ENCODE data around the gene NET1. TPM values are rescaled to one million over a fixed set of nuclear protein-coding genes. Genes with fewer than 3 reads are reported as not detected.

The NET1 gene
- total RNA-seq, 5 donors from 2014 or later (not counting 1 experiment from before 2014, with no cell fraction given): 10.5 to 41.1 (median 25.1) TPM

- CTCF ChIA-PET: no interaction called here
- no peak for ATAC-seq (replicated peaks in 1 of 4)
These were observed 18.8 kb upstream of the NET1 start for GRCh38 chr10:5393529-5393928.

GRCh38 chr10:5395168-5395567 lies 17.2 kb upstream of the NET1 start:
- no peak overlapping the region for H3K27ac Mint-ChIP-seq
- DNase-seq: no peak
- H3K4me3 Mint-ChIP-seq: no peak overlapping the region
- H3K27me3 Mint-ChIP-seq: peaks cover 10 to 12% of the 10 kb centered on the region in 2 donors
- H3K4me3 ChIP-seq (ENCODE audit: control insufficient read depth in 1 of 2, extremely low read depth in 1 of 2, low read length in 1 of 2): no peak overlapping the region
- POLR2A ChIA-PET: no interaction called here
- CTCF ChIA-PET: no interaction called here
- no peak overlapping the region for H3K27ac ChIP-seq (ENCODE audit: low read length)
- 94% methylated on average over 15 of the region's 18 CpGs for WGBS (ENCODE audit: insufficient coverage)
- H3K9me3 Mint-ChIP-seq: peaks cover 4 to 22% (median 19%) of the 10 kb centered on the region in 3 donors
- no peaks in the 10 kb centered on the region for H3K9me3 ChIP-seq
- H3K36me3 ChIP-seq (ENCODE audit: control insufficient read depth in 2 of 2, extremely low read depth in 1 of 2, insufficient read depth in 1 of 2, low read length in 1 of 2): no peaks in the 10 kb centered on the region
- no peaks in the 10 kb centered on the region for H3K4me1 Mint-ChIP-seq
- no peak for ATAC-seq (replicated peaks in 1 of 4)
- H3K27me3 ChIP-seq (replicated peaks in 1 of 2; ENCODE audit: control insufficient read depth in 2 of 2, extremely low read depth in 1 of 2, insufficient read depth in 2 of 2, low read length in 1 of 2): peaks cover 0 to 14% of the 10 kb centered on the region in 2 experiments
- H3K4me1 ChIP-seq (ENCODE audit: control insufficient read depth in 1 of 2, extremely low read depth in 1 of 2, insufficient read depth in 2 of 2, low read length in 2 of 2): no peaks in the 10 kb centered on the region
- H3K36me3 Mint-ChIP-seq: no peaks in the 10 kb centered on the region

More at GRCh38 chr10:5393529-5393928, 18.8 kb upstream of the NET1 start:
- H3K4me1 Mint-ChIP-seq: no peaks in the 10 kb centered on the region
- peaks cover 0 to 11% of the 10 kb centered on the region in 2 experiments for H3K27me3 ChIP-seq (replicated peaks in 1 of 2; ENCODE audit: control insufficient read depth in 2 of 2, extremely low read depth in 1 of 2, insufficient read depth in 2 of 2, low read length in 1 of 2)
- H3K27ac ChIP-seq (ENCODE audit: low read length): no peak overlapping the region
- peaks cover 9 to 12% of the 10 kb centered on the region in 2 donors for H3K27me3 Mint-ChIP-seq
- no peak overlapping the region for H3K4me3 Mint-ChIP-seq
- H3K9me3 ChIP-seq: no peaks in the 10 kb centered on the region
- no peak overlapping the region for H3K27ac Mint-ChIP-seq
- POLR2A ChIA-PET: no interaction called here
- no peak for DNase-seq
- H3K4me3 ChIP-seq (ENCODE audit: control insufficient read depth in 1 of 2, extremely low read depth in 1 of 2, low read length in 1 of 2): no peak overlapping the region
- H3K9me3 Mint-ChIP-seq: peaks cover 10 to 35% (median 30%) of the 10 kb centered on the region in 3 donors
- 89% methylated on average over 10 of the region's 14 CpGs for WGBS (ENCODE audit: insufficient coverage)
- H3K36me3 ChIP-seq (ENCODE audit: control insufficient read depth in 2 of 2, extremely low read depth in 1 of 2, insufficient read depth in 1 of 2, low read length in 1 of 2): no peaks in the 10 kb centered on the region
- H3K4me1 ChIP-seq (ENCODE audit: control insufficient read depth in 1 of 2, extremely low read depth in 1 of 2, insufficient read depth in 2 of 2, low read length in 2 of 2): no peaks in the 10 kb centered on the region
- H3K36me3 Mint-ChIP-seq: no peaks in the 10 kb centered on the region

GRCh38 chr10:5396556-5397300 lies 15.6 kb upstream of the NET1 start:
- H3K4me3 ChIP-seq (ENCODE audit: control insufficient read depth in 1 of 2, extremely low read depth in 1 of 2, low read length in 1 of 2): no peak overlapping the region
- CTCF ChIA-PET: no interaction called here
- no peak overlapping the region for H3K27ac Mint-ChIP-seq
- no peaks in the 10 kb centered on the region for H3K36me3 Mint-ChIP-seq
- no peak overlapping the region for H3K4me3 Mint-ChIP-seq
- POLR2A ChIA-PET: interaction anchor here in 1 of 2 donors (0.6 kb wide), 1 partner anchor 1884 kb away, joined by 3 read pairs; no protein-coding TSS in a partner anchor
- H3K4me1 ChIP-seq (ENCODE audit: control insufficient read depth in 1 of 2, extremely low read depth in 1 of 2, insufficient read depth in 2 of 2, low read length in 2 of 2): no peaks in the 10 kb centered on the region
- H3K27me3 ChIP-seq (replicated peaks in 1 of 2; ENCODE audit: control insufficient read depth in 2 of 2, extremely low read depth in 1 of 2, insufficient read depth in 2 of 2, low read length in 1 of 2): peaks cover 0 to 14% of the 10 kb centered on the region in 2 experiments
- H3K4me1 Mint-ChIP-seq: no peaks in the 10 kb centered on the region
- H3K27ac ChIP-seq (ENCODE audit: low read length): no peak overlapping the region
- H3K9me3 Mint-ChIP-seq: peaks cover 0 to 7% (median 3%) of the 10 kb centered on the region in 3 donors
- no peaks in the 10 kb centered on the region for H3K9me3 ChIP-seq
- WGBS (ENCODE audit: insufficient coverage): 97% methylated on average over 4 of the region's 12 CpGs
- DNase-seq (no peak), ATAC-seq (replicated peaks in 1 of 4) (no peak)
- H3K27me3 Mint-ChIP-seq: peaks cover 10 to 12% of the 10 kb centered on the region in 2 donors
- no peaks in the 10 kb centered on the region for H3K36me3 ChIP-seq (ENCODE audit: control insufficient read depth in 2 of 2, extremely low read depth in 1 of 2, insufficient read depth in 1 of 2, low read length in 1 of 2)

- Mint-ChIP-seq H3K9me3 (no peaks in the 10 kb centered on the region), H3K4me1 (no peaks in the 10 kb centered on the region), H3K27me3 (peaks cover 3 to 10% of the 10 kb centered on the region in 2 donors), H3K27ac (no peak overlapping the region), H3K4me3 (no peak overlapping the region), H3K36me3 (no peaks in the 10 kb centered on the region)
- ChIA-PET POLR2A (no interaction called here), CTCF (no interaction called here)
- H3K4me1 ChIP-seq (ENCODE audit: control insufficient read depth in 1 of 2, extremely low read depth in 1 of 2, insufficient read depth in 2 of 2, low read length in 2 of 2): no peaks in the 10 kb centered on the region
- DNase-seq: no peak
- no CpG with 5 or more reads among the region's 6 CpGs for WGBS (ENCODE audit: insufficient coverage)
- H3K27me3 ChIP-seq (replicated peaks in 1 of 2; ENCODE audit: control insufficient read depth in 2 of 2, extremely low read depth in 1 of 2, insufficient read depth in 2 of 2, low read length in 1 of 2): peaks cover 0 to 14% of the 10 kb centered on the region in 2 experiments
- ATAC-seq (replicated peaks in 1 of 4): no peak
- H3K36me3 ChIP-seq (ENCODE audit: control insufficient read depth in 2 of 2, extremely low read depth in 1 of 2, insufficient read depth in 1 of 2, low read length in 1 of 2): no peaks in the 10 kb centered on the region
- H3K4me3 ChIP-seq (ENCODE audit: control insufficient read depth in 1 of 2, extremely low read depth in 1 of 2, low read length in 1 of 2): no peak overlapping the region
- no peaks in the 10 kb centered on the region for H3K9me3 ChIP-seq
- no peak overlapping the region for H3K27ac ChIP-seq (ENCODE audit: low read length)
These were observed 13.0 kb upstream of the NET1 start for GRCh38 chr10:5399332-5399731.

- 87% methylated on average over 4 of the region's 9 CpGs for WGBS (ENCODE audit: insufficient coverage)
- POLR2A ChIA-PET: no interaction called here
- Histone ChIP-seq H3K4me3 (ENCODE audit: control insufficient read depth in 1 of 2, extremely low read depth in 1 of 2, low read length in 1 of 2) (no peak overlapping the region), H3K4me1 (ENCODE audit: control insufficient read depth in 1 of 2, extremely low read depth in 1 of 2, insufficient read depth in 2 of 2, low read length in 2 of 2) (no peaks in the 10 kb centered on the region), H3K9me3 (no peaks in the 10 kb centered on the region), H3K27me3 (replicated peaks in 1 of 2; ENCODE audit: control insufficient read depth in 2 of 2, extremely low read depth in 1 of 2, insufficient read depth in 2 of 2, low read length in 1 of 2) (peaks cover 0 to 14% of the 10 kb centered on the region in 2 experiments), H3K36me3 (ENCODE audit: control insufficient read depth in 2 of 2, extremely low read depth in 1 of 2, insufficient read depth in 1 of 2, low read length in 1 of 2) (no peaks in the 10 kb centered on the region), H3K27ac (ENCODE audit: low read length) (no peak overlapping the region)
- ATAC-seq (replicated peaks in 1 of 4): no peak
- H3K4me1 Mint-ChIP-seq: no peaks in the 10 kb centered on the region
- peaks cover 2 to 10% of the 10 kb centered on the region in 2 donors for H3K27me3 Mint-ChIP-seq
- no peak overlapping the region for H3K4me3 Mint-ChIP-seq
- CTCF ChIA-PET: interaction anchor here in 1 of 2 donors (1.1 kb wide), 1 partner anchor 32 kb away, joined by 3 read pairs; no protein-coding TSS in a partner anchor
- DNase-seq: no peak
- no peak overlapping the region for H3K27ac Mint-ChIP-seq
- no peaks in the 10 kb centered on the region for H3K36me3 Mint-ChIP-seq
- H3K9me3 Mint-ChIP-seq: no peaks in the 10 kb centered on the region
These were observed 11.7 kb upstream of the NET1 start for GRCh38 chr10:5400468-5401240.

- ATAC-seq (replicated peaks in 1 of 4): no peak
- H3K4me3 ChIP-seq (ENCODE audit: control insufficient read depth in 1 of 2, extremely low read depth in 1 of 2, low read length in 1 of 2): no peak overlapping the region
- no peaks in the 10 kb centered on the region for H3K36me3 ChIP-seq (ENCODE audit: control insufficient read depth in 2 of 2, extremely low read depth in 1 of 2, insufficient read depth in 1 of 2, low read length in 1 of 2)
- Mint-ChIP-seq H3K27me3 (peaks cover 0 to 5% of the 10 kb centered on the region in 2 donors), H3K4me1 (no peaks in the 10 kb centered on the region), H3K27ac (no peak overlapping the region), H3K36me3 (no peaks in the 10 kb centered on the region), H3K9me3 (no peaks in the 10 kb centered on the region), H3K4me3 (no peak overlapping the region)
- peaks cover 0 to 8% of the 10 kb centered on the region in 2 experiments for H3K27me3 ChIP-seq (replicated peaks in 1 of 2; ENCODE audit: control insufficient read depth in 2 of 2, extremely low read depth in 1 of 2, insufficient read depth in 2 of 2, low read length in 1 of 2)
- H3K4me1 ChIP-seq (ENCODE audit: control insufficient read depth in 1 of 2, extremely low read depth in 1 of 2, insufficient read depth in 2 of 2, low read length in 2 of 2): no peaks in the 10 kb centered on the region
- CTCF ChIA-PET: no interaction called here
- H3K9me3 ChIP-seq: no peaks in the 10 kb centered on the region
- no peak overlapping the region for H3K27ac ChIP-seq (ENCODE audit: low read length)
- POLR2A ChIA-PET: no interaction called here
- no peak for DNase-seq
- WGBS (ENCODE audit: insufficient coverage): 79% methylated on average over 2 of the region's 3 CpGs
These were observed 9.6 kb upstream of the NET1 start for GRCh38 chr10:5402798-5403197.
